Measurements from ENCODE around the gene PIEZO1.
"Not testable (repeated sequence)": the region's sequence is repeated elsewhere in the genome, so short reads cannot be mapped to it uniquely, and the experiment has no call there.

Gene PIEZO1

GRCh38 chr16:88781140-88782077 is 3.6 kb downstream of the PIEZO1 start:
- no peak for DNase-seq (ENCODE audit: low spot score)

DNA sequence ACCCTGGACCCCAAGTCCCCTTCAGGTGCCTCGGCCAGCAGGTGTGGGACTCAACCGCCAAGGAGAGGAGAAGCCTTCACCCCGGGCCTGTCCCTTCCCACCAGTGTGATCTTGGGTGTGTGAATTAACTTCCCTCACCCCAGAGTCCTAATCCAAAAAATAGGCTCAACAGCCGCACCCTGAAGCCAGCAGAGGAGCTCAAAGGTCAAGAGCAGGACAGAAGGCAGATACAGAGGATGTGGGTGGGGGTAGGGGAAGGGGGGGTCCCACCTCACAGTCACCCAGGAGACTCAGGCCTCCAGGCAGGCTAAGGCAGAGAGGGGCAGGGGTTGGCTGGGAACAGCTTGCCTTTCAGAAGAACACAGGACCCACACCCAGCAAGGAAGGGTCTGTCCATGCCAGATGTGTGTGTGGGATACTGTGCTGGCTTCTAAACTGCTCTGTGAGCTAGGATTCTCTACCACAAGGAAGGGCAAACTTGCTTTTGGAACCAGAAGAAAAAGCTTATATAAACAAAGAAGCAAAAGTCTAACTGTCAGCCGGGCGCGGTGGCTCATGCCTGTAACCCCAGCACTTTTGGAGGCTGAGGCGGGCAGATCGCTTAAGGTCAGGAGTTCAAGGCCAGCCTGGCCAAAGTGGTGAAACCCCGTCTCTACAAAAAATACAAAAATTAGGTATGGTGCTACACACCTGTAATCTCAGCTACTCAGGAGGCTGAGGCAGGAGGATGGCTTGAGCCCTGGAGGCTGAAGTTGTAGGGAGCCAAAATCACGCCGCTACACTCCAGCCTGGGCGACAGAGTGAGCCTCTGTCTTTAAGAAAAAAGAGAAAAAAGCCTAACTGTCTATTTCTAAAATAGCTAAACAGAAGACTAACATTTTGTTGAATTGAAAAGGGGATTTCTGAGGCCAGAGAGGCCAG is 4.6 kb downstream of the PIEZO1 start:
- DNase-seq (ENCODE audit: low spot score), result no peak

DNA sequence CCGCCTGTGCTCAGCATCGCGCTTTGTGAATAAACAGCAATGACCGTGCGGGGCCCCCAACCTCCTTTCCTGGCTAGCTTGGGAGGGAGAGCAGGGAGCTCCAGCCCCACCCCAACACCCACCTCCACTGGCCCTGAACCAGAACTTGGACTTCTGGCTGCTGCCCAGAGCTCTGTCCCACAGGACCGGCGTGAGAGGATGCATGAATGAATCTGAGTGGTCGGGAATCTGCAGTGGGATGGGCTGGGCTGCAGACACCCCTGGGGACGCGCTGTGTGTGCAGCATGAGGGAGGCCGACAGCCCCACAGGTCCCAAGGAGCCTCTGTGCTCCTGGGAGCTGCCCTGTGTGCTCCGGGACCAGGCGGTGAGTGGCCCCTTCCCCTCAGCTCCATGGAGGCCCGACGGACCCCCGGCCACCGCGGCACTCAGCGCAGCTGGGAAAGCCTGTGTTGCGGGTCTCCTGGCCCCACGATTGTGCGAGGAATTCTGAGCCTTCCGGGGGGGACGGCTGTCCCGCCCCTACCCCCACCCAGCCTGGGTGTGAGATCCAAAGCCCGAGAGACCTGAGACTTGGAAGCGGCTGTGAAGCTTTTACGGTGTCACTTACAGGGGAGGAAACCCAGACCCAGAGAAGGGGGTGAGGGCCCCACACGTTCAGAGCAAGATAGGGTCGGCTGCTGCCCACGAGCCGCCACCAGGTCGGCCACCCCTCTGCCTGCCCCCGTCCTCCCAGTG is 5.4 kb downstream of the PIEZO1 start:
- DNase-seq (ENCODE audit: low spot score), result no peak

- no peak for DNase-seq (ENCODE audit: low spot score)
These were observed 6.4 kb downstream of the PIEZO1 start for GRCh38 chr16:88778541-88779065.

DNA sequence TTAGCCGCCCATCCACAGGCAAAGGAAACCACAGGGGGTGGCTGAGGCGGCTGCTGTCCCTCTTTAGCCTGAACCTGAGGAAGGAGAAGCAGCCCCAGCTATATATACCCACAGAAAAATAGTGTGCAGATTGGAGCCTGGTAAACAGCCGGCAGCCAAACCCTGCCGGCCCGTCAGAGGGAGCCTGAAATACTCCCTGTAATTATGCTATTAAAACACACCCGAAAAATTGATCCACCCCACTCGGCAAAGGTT is 6.8 kb downstream of the PIEZO1 start:
- DNase-seq (ENCODE audit: low spot score), result no peak

- DNase-seq (ENCODE audit: low spot score), result no peak
These were observed 7.3 kb downstream of the PIEZO1 start for GRCh38 chr16:88777471-88778270.

DNA sequence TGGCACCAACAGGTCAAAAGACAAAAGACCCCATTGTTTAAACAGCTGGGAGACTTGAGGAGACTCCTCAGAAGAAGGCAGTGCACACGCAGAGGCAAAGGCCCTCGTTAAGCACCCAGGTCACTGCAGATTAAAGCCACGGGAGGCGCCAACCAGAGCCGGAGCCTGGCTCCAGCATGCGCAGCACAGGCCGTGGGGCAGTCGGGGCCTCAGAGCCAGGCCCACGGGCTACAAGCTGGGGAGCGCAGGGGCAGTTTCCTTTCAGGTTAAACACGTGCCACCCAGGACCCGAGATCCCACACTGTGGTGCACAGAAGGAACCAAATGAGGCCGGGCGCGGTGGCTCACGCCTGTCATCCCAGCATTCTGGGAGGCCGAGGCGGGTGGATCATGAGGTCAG is 9.2 kb downstream of the PIEZO1 start:
- DNase-seq (ENCODE audit: low spot score), result no peak

- DNase-seq (ENCODE audit: low spot score), result no peak
These were observed 10.3 kb downstream of the PIEZO1 start for GRCh38 chr16:88774544-88775393.

DNA sequence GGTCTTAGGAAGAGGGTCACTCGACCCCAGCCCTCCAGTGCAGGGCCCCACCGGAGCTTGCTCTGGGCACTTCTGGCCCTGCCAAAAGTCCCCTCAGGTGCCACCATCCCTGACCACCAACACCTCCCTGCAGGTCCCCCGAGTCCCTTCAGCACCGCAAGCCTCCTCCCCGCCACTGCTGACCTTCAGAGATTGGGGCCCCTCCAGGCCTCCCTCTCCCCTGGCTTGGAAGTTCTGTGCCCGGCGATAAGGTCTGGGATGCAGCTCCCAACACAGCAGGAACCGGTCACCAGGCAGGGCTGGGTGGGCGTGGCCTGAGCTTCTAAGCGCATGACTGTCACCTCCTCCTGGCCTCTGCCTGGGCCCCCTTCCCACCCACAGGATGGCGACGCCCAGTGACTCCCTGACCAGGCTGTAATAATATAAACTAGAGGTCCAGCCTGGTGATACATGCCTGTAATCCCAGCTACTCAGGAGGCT is 11.2 kb downstream of the PIEZO1 start:
- DNase-seq (ENCODE audit: low spot score), result peak; percentile 82

- DNase-seq (ENCODE audit: low spot score), result peak; percentile 75
These were observed 11.9 kb downstream of the PIEZO1 start for GRCh38 chr16:88772871-88773811.

GRCh38 chr16:88771781-88772180 is 13.2 kb downstream of the PIEZO1 start:
- not testable (repeated sequence) for DNase-seq (ENCODE audit: low spot score)

GRCh38 chr16:88771294-88771772 is 13.7 kb downstream of the PIEZO1 start:
- no peak for DNase-seq (ENCODE audit: low spot score)

GRCh38 chr16:88770461-88771293 is 14.3 kb downstream of the PIEZO1 start:
- peak; percentile 93 for DNase-seq (ENCODE audit: low spot score)

- DNase-seq (ENCODE audit: low spot score), result peak; percentile 73
These were observed 15.2 kb downstream of the PIEZO1 start for GRCh38 chr16:88769617-88770460.

DNA sequence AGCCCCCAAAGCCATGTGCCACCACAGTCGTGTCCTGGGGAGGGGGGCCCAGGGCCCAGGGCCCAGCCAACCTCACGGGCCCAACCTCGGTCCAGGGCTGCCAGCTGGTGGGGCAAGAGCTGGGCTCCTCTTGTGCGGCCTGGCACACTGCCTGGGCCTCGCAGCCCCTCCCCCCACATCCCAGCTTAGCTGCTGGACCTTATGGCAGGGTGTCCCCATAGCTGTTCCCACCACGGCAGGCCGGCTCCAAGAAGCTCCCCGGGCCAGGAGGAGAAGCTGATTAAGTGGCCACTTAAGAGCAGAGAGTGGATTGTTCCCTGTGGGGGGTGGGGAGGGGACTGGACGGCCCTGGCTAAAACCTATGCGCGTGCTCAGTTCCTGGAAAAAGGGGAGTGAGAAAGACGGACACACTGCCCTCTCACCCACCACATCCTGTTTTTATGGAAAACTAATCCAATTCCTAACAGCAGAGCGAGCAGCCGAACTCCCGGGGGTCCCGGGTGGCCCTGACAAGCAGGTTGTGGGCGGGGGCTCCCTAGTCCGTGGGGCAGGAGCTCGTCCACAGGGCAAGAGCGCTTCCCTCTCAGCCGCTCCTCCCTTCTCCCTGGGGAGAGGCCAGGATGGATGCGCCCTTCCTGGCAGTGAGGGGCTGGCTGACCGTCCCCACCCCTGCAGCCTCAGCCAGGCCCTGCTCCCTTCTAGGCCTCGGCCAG is 16.8 kb downstream of the PIEZO1 start:
- DNase-seq (ENCODE audit: low spot score), result no peak

- no peak for DNase-seq (ENCODE audit: low spot score)
These were observed 17.4 kb downstream of the PIEZO1 start for GRCh38 chr16:88767546-88768070.
